Measurements from ENCODE around the gene RXFP2. TPM values are rescaled to one million over a fixed set of nuclear protein-coding genes. Genes with fewer than 3 reads are reported as not detected.

The RXFP2 gene
- total RNA-seq, 1 donor from 2014 or later = not detected

GRCh38 chr13:31824705-31825517, 85.6 kb downstream of the RXFP2 start:
- no peak for DNase-seq (ENCODE audit: low read depth in 2 of 2)

DNA sequence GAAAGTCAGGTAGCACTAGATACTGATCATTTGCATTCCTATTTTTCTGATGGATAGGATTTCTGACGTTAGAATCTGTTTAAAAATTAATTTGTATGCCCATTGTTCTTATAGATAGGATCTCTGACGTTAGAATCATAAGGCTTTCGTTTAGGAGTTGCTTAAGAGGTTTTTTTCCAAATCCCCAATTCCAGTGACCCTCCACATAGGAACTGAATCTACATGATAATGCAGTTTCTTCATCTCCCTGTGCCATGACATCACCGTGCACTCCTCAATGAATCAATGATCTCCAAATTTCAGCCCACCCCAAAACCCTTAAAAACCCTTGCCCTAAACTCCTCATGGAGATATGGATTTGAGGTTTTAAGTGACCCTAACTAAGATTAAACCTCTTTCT, 87.2 kb downstream of the RXFP2 start:
- no peak for DNase-seq (ENCODE audit: low read depth in 2 of 2)

DNA sequence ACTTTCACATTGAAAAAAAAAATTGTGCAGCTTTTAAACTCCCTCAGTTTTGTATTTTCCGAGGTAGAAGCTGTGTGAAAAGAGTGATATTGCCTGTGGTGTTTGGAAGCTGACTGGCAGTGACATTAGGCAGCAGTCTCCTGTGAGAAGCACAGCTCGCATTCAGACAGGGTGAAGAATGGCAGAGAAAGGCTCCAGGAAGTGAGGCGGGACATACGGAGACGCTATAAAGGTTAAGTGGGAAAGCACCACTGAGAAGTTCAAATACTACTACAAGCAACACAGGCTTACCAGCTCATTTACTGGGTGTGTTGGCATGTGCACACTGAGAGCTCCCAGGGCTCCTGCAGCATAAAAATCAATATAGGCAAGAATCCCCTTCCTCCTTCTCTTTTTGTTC, 88.4 kb downstream of the RXFP2 start:
- DNase-seq (ENCODE audit: low read depth in 2 of 2) = no peak

DNA sequence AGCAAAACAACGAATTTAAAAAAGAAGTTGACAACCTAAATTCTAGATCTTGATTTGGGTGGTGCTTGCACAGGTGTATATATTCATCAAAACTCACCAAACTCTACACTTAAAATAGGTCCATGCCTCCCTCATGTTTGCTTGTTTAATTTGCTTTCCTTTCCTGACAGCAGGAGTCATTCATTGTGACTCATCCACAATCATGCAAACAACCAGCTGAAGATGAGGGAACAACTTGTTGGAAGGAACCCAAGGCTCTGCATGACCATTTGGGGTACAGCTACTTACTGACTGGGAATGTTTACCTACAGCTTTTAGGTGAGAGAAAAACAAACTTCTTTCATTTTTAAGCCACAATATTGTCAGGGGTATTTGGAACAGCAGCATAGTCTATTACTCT, 96.6 kb downstream of the RXFP2 start:
- peak in 1 of 2 donors; percentile 10 for DNase-seq (ENCODE audit: low read depth in 2 of 2)

GRCh38 chr13:31843044-31843443, 103.7 kb downstream of the RXFP2 start:
- no peak for DNase-seq (ENCODE audit: low read depth in 2 of 2)

GRCh38 chr13:31846182-31846938, 107.0 kb downstream of the RXFP2 start:
- peak; percentile 47 to 91 for DNase-seq (ENCODE audit: low read depth in 2 of 2)

DNA sequence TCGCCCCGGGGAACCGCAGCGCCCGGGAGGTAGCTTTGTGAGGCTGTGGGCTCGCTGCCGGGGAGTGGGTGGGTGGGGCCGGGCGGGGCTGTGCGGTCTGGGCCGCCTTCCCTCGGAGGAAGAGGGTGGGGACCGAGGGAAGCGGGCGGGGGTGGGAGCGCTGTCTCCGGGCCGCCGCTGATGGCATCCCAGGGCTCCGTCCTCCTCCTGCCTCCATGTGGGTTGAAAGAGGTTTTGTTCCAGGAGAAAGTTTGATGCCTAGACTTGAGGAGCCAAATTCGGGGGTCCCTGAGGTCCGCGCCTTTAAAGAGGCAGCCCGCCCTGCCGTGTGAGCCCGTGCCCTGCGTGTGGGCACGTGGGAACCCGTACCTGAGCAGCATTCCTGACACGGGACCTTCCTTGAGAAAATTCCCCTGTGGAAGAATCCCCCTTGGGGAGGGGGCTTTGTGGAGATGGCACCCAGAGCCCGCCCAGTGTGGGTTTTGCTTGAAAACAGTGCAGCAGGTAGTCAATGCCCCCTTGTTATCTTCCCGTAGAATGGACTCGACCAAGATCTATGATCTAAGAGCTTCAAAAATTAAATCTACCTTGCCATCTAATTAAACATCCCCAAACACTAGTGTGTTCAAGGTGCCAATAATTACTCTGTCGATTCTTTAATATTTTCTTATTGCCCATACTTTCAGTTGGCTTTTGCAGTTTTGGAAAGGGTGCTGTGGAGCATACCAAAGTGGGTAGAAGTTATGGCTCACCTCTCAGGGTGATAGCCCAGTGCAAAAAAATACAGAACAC, 107.8 kb downstream of the RXFP2 start:
- no peak for DNase-seq (ENCODE audit: low read depth in 2 of 2)

DNA sequence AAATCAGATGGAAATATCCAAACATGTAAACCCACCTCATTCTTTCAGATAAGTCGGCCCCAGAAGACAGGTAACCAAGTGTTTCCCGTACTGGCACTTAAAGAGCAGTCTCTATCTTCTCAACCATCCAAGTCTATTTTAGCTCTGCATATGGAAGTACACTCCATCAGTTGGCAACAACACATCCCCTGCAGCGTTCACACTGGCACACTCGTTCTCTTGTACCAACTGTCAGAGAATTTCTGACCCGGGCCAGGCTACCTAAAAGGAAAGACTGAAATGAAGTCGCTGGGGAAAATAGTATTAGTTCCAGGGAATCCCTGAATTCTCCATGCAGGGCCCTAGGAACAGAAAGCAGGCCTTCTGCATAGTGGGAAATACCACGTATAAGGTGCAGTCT, 109.3 kb downstream of the RXFP2 start:
- DNase-seq (ENCODE audit: low read depth in 2 of 2) = no peak

DNA sequence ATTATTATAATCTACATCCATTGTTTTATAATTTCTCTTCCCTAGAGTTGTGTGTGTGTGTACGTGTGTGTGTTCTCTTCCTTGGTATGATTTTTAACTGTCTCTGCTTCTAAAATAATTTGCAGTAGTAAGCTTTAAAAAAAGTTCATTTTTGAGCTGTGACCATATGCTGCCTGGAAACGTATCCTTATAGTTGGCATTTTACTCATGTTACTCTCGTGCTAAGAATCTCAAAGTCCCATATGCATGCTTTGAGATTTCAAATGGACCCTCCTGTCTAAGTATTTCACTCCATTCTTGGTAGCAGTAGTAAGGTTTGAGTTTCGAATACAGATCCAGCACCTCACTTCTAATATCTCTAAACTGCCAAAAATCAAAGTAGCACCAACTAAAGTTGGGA, 109.9 kb downstream of the RXFP2 start:
- no peak for DNase-seq (ENCODE audit: low read depth in 2 of 2)

DNA sequence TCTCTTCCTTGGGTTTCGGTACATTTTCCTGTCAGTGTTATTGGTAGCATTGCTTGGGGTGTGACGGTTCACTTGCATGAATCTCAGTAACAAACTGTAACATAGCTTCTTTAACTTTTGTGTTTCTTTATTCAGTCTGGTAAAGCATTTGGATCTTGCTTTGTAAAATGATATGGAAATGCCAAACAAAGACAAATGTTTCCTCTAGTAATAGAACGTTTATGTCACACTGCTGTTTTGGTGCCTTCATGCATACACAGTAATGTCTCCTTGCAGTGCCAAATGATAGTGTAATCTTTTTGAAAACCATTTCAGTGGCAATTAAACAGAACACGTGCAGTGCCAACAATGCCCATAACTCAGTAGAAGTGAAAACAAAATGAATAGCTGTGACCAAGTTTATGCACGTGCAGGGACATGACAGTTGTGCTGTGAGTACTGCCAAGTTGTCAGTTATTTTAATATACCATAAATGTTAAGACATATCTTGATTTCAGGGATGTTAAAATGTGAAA, 110.8 kb downstream of the RXFP2 start:
- no peak for DNase-seq (ENCODE audit: low read depth in 2 of 2)

DNA sequence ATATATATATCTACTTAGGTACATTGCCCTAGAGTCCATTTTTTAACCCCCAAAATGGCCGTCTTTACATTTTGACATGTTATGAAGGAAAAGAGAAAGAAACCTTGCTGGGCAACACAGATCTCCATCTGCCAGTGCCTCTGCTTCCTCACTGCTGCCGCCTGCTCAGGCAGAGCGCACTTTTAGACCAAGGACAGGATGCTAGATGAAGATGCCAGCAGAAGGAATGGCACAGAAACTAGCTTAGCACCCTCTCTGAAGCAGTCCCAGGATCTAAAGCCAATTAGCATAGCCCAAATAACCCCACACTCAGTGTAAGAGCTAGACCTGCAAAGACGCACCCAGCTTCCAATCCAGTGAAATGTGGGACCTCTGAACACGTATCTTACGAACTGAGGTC, 111.9 kb downstream of the RXFP2 start:
- DNase-seq (ENCODE audit: low read depth in 2 of 2) = no peak

Data from dermis microvascular lymphatic vessel endothelial cell (primary cell).